NCI-H187 (cell line): Measurements from ENCODE around the gene RIPOR2.
"Not testable (repeated sequence)": the region's sequence is repeated elsewhere in the genome, so short reads cannot be mapped to it uniquely, and the experiment has no call there.

Experiments
- DNase-seq, 2 experiments: peaks; one replicate each; lab custom pipeline; 2025; lab: John Stamatoyannopoulos, UW

RIPOR2 gene

DNA sequence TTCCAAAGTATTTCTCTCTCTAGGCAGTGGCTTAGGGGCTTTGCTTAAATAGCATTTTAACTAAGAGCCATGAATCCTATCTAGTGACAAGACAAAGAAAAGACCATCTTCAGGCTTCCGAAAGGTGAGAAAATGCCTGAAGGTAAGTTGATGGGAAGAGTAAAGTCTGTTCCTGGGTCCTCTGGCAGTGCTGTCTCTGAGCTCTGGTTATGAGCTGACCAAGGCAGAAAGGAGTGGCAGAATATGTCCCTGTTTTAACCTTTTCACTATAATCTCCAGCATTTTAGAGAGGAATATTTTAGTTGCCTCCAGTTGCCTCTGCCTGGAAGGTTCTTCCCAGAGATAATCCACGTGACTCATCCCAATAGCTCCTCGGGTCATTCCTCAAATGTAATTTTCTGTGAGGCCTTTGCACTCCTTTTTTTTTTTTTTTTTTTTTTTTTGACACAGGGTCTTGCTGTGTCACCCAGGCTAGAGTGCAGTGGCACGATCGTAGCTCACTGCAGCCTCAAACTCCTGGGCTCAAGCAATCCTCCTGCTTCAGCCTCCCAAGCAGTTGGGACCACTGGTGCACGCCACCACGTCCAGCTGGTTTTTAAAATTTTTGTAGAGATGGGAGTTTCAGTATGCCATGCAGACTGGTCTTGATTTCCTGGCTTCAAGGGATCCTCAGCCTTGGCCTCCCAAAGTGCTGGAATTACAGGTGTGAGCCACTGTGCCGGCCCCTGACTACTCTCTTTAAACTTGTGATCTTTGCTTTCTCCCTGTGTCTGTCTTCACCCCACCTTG lies 133.3 kb downstream of the RIPOR2 start:
- DNase-seq = no peak

GRCh38 chr6:24799541-24799915 lies 136.2 kb downstream of the RIPOR2 start:
- DNase-seq = no peak

DNA sequence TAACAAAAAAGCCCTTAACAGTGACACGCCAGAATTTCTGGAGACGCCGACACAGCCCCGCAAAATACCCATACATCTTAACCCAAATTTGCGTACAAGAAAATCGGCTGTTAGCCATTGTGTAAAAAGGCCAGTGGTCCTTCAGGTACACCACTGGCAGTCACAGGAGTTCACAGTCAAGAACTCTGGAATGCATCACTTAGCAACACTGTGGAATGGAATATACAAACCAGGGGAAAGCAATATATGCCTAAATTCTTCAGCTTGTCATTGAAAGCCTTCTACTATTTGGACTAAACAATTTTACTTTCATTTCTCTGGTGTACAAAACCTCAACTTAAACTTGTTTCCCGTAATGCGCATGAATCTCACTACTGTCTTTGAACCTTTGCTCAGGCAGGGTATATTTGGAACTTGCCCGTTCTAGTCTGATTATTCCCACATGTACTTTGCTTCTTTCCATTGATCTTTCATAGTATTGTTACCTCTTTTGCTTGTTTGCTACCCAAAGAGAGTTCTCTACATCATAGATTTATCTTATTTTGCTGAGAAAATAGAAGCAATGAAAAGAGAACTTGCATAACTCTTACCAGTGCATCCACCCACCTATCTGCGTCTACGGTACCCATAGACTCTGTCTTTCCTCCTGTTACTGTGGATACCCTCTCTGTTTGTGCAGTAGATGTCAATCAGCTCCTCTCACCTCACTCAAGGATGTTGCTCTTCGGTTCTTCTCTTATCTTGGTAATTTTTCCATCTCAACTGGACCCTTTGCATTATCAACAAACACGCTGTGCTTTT lies 136.8 kb downstream of the RIPOR2 start, which contains the start of gene ARMH2:
ARMH2 (minus strand) TSS at position 178 of the 801 bp plus-strand sequence; CDS start at position 118, 60 bp downstream.
- no peak for DNase-seq

DNA sequence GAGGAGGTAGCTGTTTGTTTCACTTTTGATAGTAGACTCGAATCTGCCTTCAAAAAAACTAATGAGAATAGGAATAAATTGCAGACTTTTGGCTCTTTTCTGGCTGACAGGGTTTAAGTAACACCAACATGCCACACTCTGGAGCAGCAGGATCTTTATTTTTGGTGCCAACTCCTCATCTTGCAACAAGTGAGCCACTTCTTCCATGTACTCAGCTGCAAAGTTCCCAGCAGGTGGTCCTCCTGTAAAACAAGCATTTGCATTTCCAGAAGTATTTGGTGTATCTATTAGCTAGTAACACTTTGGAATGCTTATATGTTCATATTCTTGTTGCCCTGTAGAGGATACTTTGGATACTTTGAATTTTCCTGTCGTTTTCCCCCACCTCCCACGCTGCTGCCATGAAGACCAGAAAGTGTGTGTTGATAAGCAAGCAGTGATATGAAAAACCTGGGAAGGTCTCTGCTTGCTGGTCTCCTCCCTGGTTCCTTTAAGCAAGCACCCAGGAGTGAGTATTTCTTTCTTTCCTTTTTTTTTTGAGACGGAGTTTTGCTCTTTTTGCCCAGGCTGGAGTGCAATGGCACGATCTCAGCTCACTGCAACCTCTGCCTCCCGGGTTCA lies 138.1 kb downstream of the RIPOR2 start:
- no peak for DNase-seq

DNA sequence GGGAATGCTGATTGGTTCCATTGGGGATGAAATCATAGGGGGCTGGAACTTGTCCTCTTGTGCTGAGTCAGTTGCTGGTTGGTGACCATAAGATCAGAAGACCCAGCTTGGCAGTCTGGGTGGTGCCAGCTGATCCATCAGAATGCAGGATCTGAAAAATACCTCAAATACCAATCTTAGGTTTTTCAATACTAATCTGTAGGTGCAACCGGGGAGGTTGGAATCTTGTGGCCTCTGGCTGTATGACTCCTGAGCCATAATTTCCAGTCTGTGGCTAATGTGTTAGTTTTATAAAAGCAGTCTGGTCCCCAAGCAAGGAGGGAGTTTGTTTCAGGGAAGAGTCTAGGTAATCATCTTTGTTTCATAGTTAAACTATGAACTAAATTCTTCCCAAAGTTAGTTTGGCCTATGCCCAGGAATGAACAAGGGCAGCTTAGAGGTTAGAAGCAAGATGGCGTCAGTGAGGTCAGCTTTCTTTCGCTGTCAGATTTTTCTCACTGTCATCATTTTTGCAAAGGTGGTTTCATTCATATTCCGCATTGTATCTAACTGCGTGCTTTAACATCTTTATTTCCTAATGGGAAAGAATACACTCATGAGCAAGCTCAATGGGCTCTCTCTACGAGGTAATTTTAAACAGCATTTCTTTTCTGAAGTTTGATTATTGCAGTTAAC lies 139.0 kb downstream of the RIPOR2 start:
- no peak for DNase-seq

DNA sequence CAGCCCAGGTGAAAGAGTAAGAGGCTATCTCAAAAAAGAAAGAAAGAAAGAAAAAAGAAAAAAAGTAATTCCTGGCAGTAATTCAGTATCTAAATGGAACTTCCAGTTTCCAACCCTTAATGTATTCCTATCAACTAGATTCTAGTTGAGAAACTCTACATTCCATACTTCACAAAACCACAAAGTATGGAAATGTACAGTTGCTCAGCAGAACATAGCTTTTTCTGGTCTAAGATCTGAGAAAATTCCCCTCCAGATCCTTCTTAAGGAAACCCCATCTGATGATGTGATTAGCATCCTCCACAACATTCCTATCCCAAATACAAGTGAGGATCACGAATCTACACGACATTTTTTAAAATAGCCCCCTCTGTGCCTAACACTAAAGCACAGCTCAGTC lies 140.7 kb downstream of the RIPOR2 start:
- DNase-seq = no peak

DNA sequence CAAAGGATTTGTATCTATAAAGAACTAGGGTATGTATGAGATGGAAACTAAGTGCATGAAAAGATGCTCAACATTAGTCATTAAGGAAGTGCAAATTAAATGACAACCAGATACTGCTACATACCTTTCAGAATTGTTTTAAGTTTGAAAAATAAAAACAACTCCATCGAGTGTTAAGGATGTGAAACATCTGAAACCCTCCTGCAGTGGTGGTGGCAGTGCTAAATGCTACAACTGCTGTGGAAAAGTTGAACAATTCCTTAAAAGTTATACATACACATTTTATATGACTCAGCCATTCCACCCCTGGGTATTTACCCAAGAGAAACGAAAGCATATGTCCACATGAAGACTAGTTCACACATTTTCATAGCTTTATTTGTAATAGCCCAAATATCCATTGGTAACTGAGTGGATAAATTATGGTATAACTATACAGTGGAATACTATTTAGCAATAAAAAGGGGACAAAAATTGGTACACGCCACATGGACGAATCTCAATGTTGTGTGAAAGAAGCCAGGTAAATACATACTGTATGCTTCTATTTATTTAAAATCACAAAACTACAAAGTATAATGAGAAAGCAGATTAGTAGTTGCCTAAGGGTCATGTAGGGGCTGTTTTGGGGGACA lies 147.6 kb downstream of the RIPOR2 start:
- no peak for DNase-seq

- DNase-seq = no peak
Measured at GRCh38 chr6:24780206-24780605, 155.6 kb downstream of the RIPOR2 start.

GRCh38 chr6:24779416-24780016 lies 156.2 kb downstream of the RIPOR2 start:
- DNase-seq = no peak

GRCh38 chr6:24778878-24779277 lies 156.9 kb downstream of the RIPOR2 start:
- DNase-seq = no peak

DNA sequence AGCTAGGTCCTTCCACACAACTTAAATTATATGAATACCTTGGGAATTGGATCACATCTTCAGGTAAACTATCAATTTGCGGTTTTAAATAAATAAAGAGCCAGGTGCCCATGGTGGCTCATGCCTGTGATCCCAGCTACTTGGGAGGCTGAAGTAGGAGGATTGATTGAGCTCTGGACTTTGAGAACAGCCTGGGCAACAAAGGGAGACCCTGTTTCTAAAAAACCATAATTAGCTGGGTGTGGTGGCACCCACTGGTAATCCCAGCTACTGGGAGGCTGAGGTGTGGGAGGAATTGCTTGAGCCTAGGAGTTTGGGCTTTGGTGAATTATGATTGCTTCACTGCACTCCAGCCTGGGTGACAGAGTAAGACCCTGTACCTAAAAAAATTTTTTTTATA lies 157.6 kb downstream of the RIPOR2 start:
- no peak for DNase-seq

GRCh38 chr6:24777227-24777626 lies 158.5 kb downstream of the RIPOR2 start:
- DNase-seq = no peak

- DNase-seq = no peak
Measured at GRCh38 chr6:24775520-24776058, 160.2 kb downstream of the RIPOR2 start.

DNA sequence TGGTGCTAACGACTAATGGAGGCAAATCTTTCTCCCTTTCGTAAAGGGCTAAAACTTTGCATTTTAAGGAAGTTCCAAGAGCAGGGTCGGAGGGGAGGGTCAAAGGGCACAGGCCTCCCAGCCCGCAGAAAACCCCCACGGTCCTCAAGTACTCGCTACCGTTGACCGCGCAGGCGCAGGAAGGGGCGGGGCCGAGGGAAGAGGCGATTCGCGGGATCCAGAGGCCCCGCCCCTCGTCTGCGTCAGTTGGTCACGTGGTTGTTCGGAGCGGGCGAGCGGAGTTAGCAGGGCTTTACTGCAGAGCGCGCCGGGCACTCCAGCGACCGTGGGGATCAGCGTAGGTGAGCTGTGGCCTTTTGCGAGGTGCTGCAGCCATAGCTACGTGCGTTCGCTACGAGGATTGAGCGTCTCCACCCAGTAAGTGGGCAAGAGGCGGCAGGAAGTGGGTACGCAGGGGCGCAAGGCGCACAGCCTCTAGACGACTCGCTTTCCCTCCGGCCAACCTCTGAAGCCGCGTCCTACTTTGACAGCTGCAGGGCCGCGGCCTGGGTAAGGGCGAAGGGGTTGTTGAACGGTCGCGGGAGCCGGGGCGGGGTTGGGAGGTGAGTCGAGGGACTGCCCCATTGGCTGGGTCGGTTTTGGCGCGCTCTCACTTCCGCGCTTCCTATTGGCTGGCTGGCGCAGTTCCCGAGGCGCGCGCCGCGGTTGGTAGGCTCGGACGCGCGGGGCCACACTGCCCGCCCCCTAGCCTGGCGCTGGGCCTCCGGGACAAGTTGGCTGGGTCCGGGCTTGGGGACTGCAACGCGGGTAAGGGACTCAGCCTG lies 160.9 kb downstream of the RIPOR2 start, which contains the start of gene GMNN:
GMNN (plus strand) TSS at position 242 of the 824 bp plus-strand sequence. CDS start 2,310 bp downstream, outside the sequence.
- DNase-seq = peak; percentile 90 to 96

DNA sequence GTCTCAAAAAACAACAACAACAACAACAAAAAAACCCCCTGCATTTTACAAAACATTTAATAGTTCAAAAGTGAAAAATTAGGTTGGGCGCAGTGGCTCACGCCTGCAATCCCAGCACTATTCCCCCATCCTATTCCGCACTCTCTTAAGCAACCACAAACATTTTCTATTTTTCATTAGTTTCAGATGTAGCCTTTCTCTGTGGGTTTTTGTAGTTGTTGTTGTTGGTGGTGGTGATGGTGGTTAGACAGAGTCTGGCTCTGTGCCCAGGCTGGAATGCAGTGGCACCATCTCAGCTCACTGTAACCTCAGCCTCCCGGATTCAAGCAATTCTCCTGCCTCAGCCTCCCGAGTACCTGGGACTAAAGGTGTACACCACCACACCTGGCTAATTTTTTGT lies 167.4 kb downstream of the RIPOR2 start:
- no peak for DNase-seq

- DNase-seq = no peak
Measured at GRCh38 chr6:24766680-24767462, 168.9 kb downstream of the RIPOR2 start.

DNA sequence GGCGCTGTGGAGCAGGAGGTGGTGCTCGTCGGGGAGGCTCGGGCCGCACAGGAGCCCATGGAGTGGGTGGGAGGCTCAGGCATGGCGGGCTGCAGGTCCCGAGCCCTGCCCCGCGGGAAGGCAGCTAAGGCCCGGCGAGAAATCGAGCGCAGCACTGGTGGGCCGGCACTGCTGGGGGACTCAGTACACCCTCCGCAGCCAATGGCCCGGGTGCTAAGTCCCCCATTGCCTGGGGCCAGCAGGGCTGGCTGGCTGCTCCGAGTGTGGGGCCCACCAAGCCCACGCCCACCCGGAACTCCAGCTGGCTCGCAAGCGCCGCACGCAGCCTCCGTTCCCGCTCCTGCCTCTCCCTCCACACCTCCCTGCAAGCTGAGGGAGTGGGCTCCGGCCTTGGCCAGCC lies 169.8 kb downstream of the RIPOR2 start:
- DNase-seq = not testable (repeated sequence)

DNA sequence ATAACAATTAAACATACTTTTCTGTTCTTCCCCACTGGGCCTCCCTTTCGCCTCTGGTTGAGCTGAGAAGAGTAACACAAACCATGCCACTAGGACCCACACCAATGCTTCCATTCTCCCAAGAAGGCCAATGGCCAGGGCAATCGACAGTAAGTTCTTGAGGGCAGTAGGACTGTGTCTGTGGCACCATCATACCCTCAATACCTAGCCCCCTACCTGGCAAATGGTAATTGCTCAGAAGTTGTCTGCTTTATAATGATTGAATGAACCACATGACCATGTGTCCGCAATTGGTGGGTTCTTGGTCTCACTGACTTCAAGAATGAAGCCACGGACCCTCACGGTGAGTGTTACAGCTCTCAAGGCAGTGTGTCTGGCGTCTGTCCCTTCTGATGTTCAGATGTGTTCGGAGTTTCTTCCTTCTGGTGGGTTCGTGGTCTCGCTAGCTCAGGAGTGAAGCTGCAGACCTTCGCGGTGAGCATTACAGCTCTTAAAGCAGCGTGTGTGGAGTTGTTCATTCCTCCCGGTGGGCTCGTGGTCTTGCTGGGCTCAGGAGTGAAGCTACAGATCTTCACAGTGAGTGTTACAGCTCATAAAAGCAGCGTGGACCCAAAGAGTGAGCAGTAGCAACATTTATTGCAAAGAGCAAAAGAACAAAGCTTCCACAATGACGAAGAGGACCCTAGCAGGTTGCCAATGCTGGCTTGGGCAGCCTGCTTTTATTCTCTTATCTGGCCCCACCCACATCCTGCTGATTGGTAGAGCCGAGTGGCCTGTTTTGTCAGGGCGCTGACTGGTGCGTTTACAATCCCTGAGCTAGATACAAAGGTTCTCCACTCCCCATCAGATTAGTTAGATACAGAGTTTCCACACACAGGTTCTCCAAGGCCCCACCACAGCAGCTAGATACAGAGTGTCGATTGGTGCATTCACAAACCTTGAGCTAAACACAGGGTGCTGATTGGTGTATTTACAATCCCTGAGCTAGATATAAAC lies 170.6 kb downstream of the RIPOR2 start:
- not testable (repeated sequence) for DNase-seq
